GM12892 (cell line): ENCODE measurements around the gene RPL32.

Experiments used
- POLR2A ChIP-seq: IDR thresholded peaks from 2 replicates; pipeline ENCODE4 v1.6.1; 2011; ENCODE audit warnings: low read depth, low read length, control low read depth
- POLR2AphosphoS5 ChIP-seq: IDR thresholded peaks from 2 replicates; pipeline ENCODE4 v1.6.1; 2011; ENCODE audit warnings: low read depth, low read length, control low read depth
- TAF1 ChIP-seq: IDR thresholded peaks from 2 replicates; pipeline ENCODE4 v1.6.1; 2011; ENCODE audit warnings: low read depth, mild to moderate bottlenecking, control low read depth, low read length, borderline replicate concordance

DNA sequence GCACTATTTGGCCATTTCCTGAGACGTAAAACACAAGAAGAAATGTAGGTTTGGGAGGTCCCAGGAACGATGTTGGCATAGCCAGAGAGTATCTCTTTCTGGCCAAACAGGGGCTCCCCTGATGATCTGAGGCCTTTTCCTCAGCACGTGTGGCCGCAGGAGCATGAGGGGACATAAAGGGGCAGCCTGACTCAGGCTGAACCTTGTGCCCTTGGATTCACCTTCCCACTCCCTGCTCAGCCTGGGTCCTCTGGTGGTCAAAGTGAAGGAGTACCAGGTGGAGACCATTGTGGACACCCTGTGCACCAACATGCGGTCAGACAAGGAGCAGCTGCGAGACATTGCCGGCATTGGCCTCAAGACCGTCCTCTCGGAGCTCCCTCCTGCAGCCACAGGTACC lies 34.3 kb downstream of the RPL32 start:
- no peak for TF ChIP-seq POLR2A
- no peak for TF ChIP-seq POLR2AphosphoS5
- TF ChIP-seq TAF1: no peak
